ENCODE measurements around the gene EGFL6. TPM values are rescaled to one million over a fixed set of nuclear protein-coding genes. Genes with fewer than 3 reads are reported as not detected.
"Not testable (repeated sequence)": the region's sequence is repeated elsewhere in the genome, so short reads cannot be mapped to it uniquely, and the experiment has no call there.

Gene EGFL6
- total RNA-seq, 1 donor from 2014 or later, result not detected

GRCh38 chrX:13676885-13677284, 107.5 kb downstream of the EGFL6 start:
- no peak for ATAC-seq
- intact Hi-C loops (cut with micrococcal nuclease), result no loop called here
- no peak for DNase-seq

GRCh38 chrX:13679700-13680099, 110.3 kb downstream of the EGFL6 start:
- intact Hi-C loops (cut with micrococcal nuclease); DNase-seq; ATAC-seq: not testable (repeated sequence)

GRCh38 chrX:13681595-13681994, 112.2 kb downstream of the EGFL6 start:
- intact Hi-C loops (cut with micrococcal nuclease), result no loop called here
- ATAC-seq (no peak), DNase-seq (no peak)

Small RNA genes within 50 kb of the gene (microRNA-seq; reads per million reads assigned to microRNA genes)
- gene MIR6086 (ENCODE audit: borderline number of aligned reads), result not detected

Other genes starting within 250 kb of the EGFL6 start
- gene ATXN3L, start 249.5 kb upstream of the EGFL6 start, total RNA-seq, result not detected
- 5.9 TPM for gene TCEANC, start 83.5 kb downstream of the EGFL6 start, total RNA-seq
- 25.1 TPM for gene RAB9A, start 119.5 kb downstream of the EGFL6 start, total RNA-seq
- gene TRAPPC2, start 165.0 kb downstream of the EGFL6 start, total RNA-seq, result 6.3 TPM
- 7.9 TPM for gene OFD1, start 165.1 kb downstream of the EGFL6 start, total RNA-seq
- 4.7 TPM for gene GPM6B, start 247.5 kb downstream of the EGFL6 start, total RNA-seq

All from left ventricle myocardium superior (tissue), 1 donor.